GM12878 (cell line): ENCODE data around the gene FUT3. TPM values are rescaled to one million over a fixed set of nuclear protein-coding genes. Genes with fewer than 3 reads are reported as not detected.

ENCODE experiments used
- ATAC-seq: fragments of 200-7000 bp; cut with Tn5 transposase; 3 replicates; pipeline ENCODE4 v1.9.1; 2020; ENCODE audit warnings: mild to moderate bottlenecking, moderate library complexity
- BruUV-seq: library from RNA; stranded (reverse); fragments of 400-500 nt; replicated peaks from 2 replicates; lab custom pipeline; 2021; lab: Mats Ljungman, UMichigan
- CTCF ChIA-PET: fragments of 300-600 bp; sonication (Branson Sonifier 250); formaldehyde crosslinking; extraction: SDS; loops from one replicate; lab custom pipeline; 2021; ENCODE audit warnings: inconsistent platforms; lab: Yijun Ruan, JAX
- POLR2A ChIA-PET: fragments of 350-600 bp; formaldehyde crosslinking; extraction: SDS; loops from one replicate; lab custom pipeline; 2021; ENCODE audit warnings: inconsistent platforms; lab: Charles Lee
- RAD21 ChIA-PET: fragments of 300-600 bp; sonication (Branson Sonifier 250); formaldehyde crosslinking; loops from one replicate; lab custom pipeline; 2023; ENCODE audit warnings: antibody characterized with exemption; ENCODE audit not compliant: unreplicated experiment; lab: Charles Lee
- SMC1A ChIA-PET: fragments of 300-600 bp; sonication (Branson Sonifier 250); formaldehyde crosslinking; loops from one replicate; lab custom pipeline; 2023; ENCODE audit not compliant: unreplicated experiment, uncharacterized antibody; lab: Charles Lee
- DNase-seq: peaks from one replicate; pipeline ENCODE4 v3.0.0-alpha.2; 2011; ENCODE audit warnings: low read depth, low spot score
- FAIRE-seq: peaks from 3 replicates; lab custom pipeline; 2011; peaks lifted over from hg19 to GRCh38; lab: Jason Lieb, UNC
- H2AFZ ChIP-seq: 2 replicates; pipeline ENCODE4 v1.6.0; 2011; ENCODE audit warnings: low read depth, low read length, control low read depth; ENCODE audit not compliant: control insufficient read depth
- H3K27ac ChIP-seq: 2 replicates; pipeline ENCODE4 v1.5.1; 2011; ENCODE audit warnings: control low read depth; ENCODE audit not compliant: control insufficient read depth, insufficient read depth
- H3K27me3 ChIP-seq, 2 experiments: replicated peaks in 1 of 2; 2 replicates each; pipeline versions ENCODE4 v1.6.0 to v1.6.1; 2011; ENCODE audit warnings: low read length in 1 of 2; ENCODE audit not compliant: control insufficient read depth in 2 of 2, insufficient read depth in 2 of 2
- H3K36me3 ChIP-seq, 2 experiments: 2 replicates each; pipeline ENCODE4 v1.5.1; 2011; ENCODE audit warnings: low read length in 1 of 2; ENCODE audit not compliant: control insufficient read depth in 2 of 2, insufficient read depth in 2 of 2
- H3K4me1 ChIP-seq: 2 replicates; pipeline ENCODE4 v1.6.1; 2011; ENCODE audit warnings: mild to moderate bottlenecking, low read length, moderate library complexity, mixed read lengths; ENCODE audit not compliant: control insufficient read depth, insufficient read depth
- H3K4me2 ChIP-seq: 2 replicates; pipeline ENCODE4 v1.6.0; 2011; ENCODE audit warnings: control low read depth; ENCODE audit not compliant: control insufficient read depth, insufficient read depth
- H3K4me3 ChIP-seq: fragments of 200-600 bp; sonication (generic); 2 replicates; pipeline ENCODE4 v1.5.1; 2016
- H3K79me2 ChIP-seq: 2 replicates; pipeline ENCODE4 v1.6.0; 2011; ENCODE audit warnings: low read length; ENCODE audit not compliant: control insufficient read depth, insufficient read depth
- H3K9ac ChIP-seq: 2 replicates; pipeline ENCODE4 v1.8.0; 2011; ENCODE audit warnings: low read length, control low read depth, mixed read lengths; ENCODE audit not compliant: control insufficient read depth, insufficient read depth
- H3K9me3 ChIP-seq: replicated peaks from 3 replicates; pipeline ENCODE4 v1.5.1; 2011; ENCODE audit warnings: mild to moderate bottlenecking, low read length; ENCODE audit not compliant: control insufficient read depth, insufficient read depth
- H4K20me1 ChIP-seq: 2 replicates; pipeline ENCODE4 v1.6.0; 2011; ENCODE audit not compliant: control insufficient read depth, insufficient read depth
- IRF3 ChIP-seq: fragments of 450-650 bp; IDR thresholded peaks from 2 replicates; pipeline ENCODE4 v1.6.1; 2014; ENCODE audit warnings: mild to moderate bottlenecking
- JUND ChIP-seq: IDR thresholded peaks from 2 replicates; pipeline ENCODE4 v1.6.1; 2012; ENCODE audit warnings: low read depth, mild to moderate bottlenecking, low read length, improper control_type of control experiment, moderate library complexity
- NFXL1 ChIP-seq: fragments of 450-650 bp; IDR thresholded peaks from 2 replicates; pipeline ENCODE4 v1.6.1; 2017; ENCODE audit warnings: antibody characterized with exemption, mild to moderate bottlenecking, borderline replicate concordance
- REST ChIP-seq: IDR thresholded peaks from 2 replicates; pipeline ENCODE4 v1.6.1; 2012; ENCODE audit warnings: mild to moderate bottlenecking, low read depth, low read length
- STAT1 ChIP-seq: fragments of 450-650 bp; conservative IDR thresholded peaks from 2 replicates; pipeline ENCODE4 v1.6.1; 2014; ENCODE audit warnings: antibody characterized with exemption, mild to moderate bottlenecking
- ZBTB11 ChIP-seq: fragments of 450-650 bp; formaldehyde crosslinking; IDR thresholded peaks from 2 replicates; pipeline ENCODE4 v1.5.0; 2022; ENCODE audit warnings: mild to moderate bottlenecking, missing genetic modification characterization
- ZBTB4 ChIP-seq: fragments of 450-650 bp; formaldehyde crosslinking; IDR thresholded peaks from 2 replicates; pipeline ENCODE4 v1.4.0; 2022; ENCODE audit warnings: mild to moderate bottlenecking, moderate library complexity
- WGBS: methylation state at CpG from one replicate; pipeline ENCODE4 v1.1.6; 2016; ENCODE audit warnings: low lambda C conversion rate; ENCODE audit not compliant: insufficient replicate concordance, insufficient coverage; ENCODE audit errors: missing lambda C conversion rate; 5-methylcytosine and 5-hydroxymethylcytosine counted together
- in situ Hi-C: fragments of 300-500 bp; cut with MboI; formaldehyde crosslinking; loops from 9 replicates; pipeline ENCODE4 v1.14.3; 2018; ENCODE audit warnings: mixed read lengths
- intact Hi-C: fragments of 100-400 bp; cut with micrococcal nuclease; formaldehyde crosslinking; loops from one replicate; pipeline ENCODE4 v1.14.2; 2022; ENCODE audit not compliant: unreplicated experiment
- polyA plus RNA-seq, 11 experiments: library from polyadenylated mRNA; depleted of rRNA in 4 of 11; unstranded in 6 of 11; stranded (reverse) in 5 of 11; fragments of >200 nt; fragmentation: Nextera tagmentation in 4 of 11; fragmentation: Illumina TruSeq in 1 of 11; extraction: Ambion mirVana in 4 of 11; extraction: Trizol in 1 of 11; gene quantifications; 1 replicate in 1 of 11; 2 replicates in 10 of 11; pipeline versions ENCODE4 v1.2.1 to v1.2.3, GENCODE V29; 2011 to 2016; ENCODE audit warnings: inconsistent platforms in 2 of 11, missing spikeins in 2 of 11, low read depth in 1 of 11
- total RNA-seq, 4 experiments: library from RNA; depleted of rRNA in 3 of 4; stranded (reverse); fragments of >200 nt in 3 of 4; fragmentation: Illumina TruSeq in 1 of 4; extraction: Trizol in 1 of 4; gene quantifications; 2 replicates each; pipeline versions ENCODE4 v1.2.1 to v1.2.3, GENCODE V29; 2013 to 2021

Gene FUT3
- total and polyA plus RNA-seq, 10 of the 15 experiments (the other 5 are each of a cell fraction or from before 2014, with no cell fraction given), result 0.04 to 0.31 (median 0.07) TPM; not detected in 7

- ATAC-seq, result no peak
- Histone ChIP-seq H3K4me3 (no peak overlapping the region), H3K4me1 (peaks cover 24% of the 10 kb centered on the region), H3K27ac (no peak overlapping the region), H2AFZ (peak overlapping the region; percentile 87), H3K9me3 (no peaks in the 10 kb centered on the region), H3K36me3 (no peaks in the 10 kb centered on the region), H4K20me1 (no peaks in the 10 kb centered on the region), H3K4me2 (peak overlapping the region; percentile 93), H3K27me3 (peaks cover 0 to 4% of the 10 kb centered on the region in 2 experiments; a peak in 2 of 4 replicates), H3K9ac (no peak overlapping the region), H3K79me2 (no peaks in the 10 kb centered on the region)
- intact Hi-C loops (no loop called here), in situ Hi-C loops (no loop called here)
- RAD21 ChIA-PET, result no interaction called here
- no peak for DNase-seq
- WGBS, result 45% methylated on average over 15 of the region's 37 CpGs
- no TSS peak for BruUV-seq
- CTCF ChIA-PET, result interaction anchor here (2.7 kb wide), 1 partner anchor 23 kb away, joined by 10 read pairs; no protein-coding TSS in a partner anchor
- no peak for FAIRE-seq
- SMC1A ChIA-PET, result no interaction called here
- POLR2A ChIA-PET, result interaction anchor here (0.5 kb wide), 1 partner anchor 12 kb away, joined by 3 read pairs; no protein-coding TSS in a partner anchor
- TF ChIP-seq REST (no peak), ZBTB11 (no peak), NFXL1 (no peak), IRF3 (no peak), STAT1 (no peak), ZBTB4 (CRISPR knock-in tag) (no peak), JUND (no peak)
These were observed 23.8 kb downstream of the FUT3 start for GRCh38 chr19:5827342-5827890.
